ENCODE results near the gene SMIM45.

Gene SMIM45

DNA sequence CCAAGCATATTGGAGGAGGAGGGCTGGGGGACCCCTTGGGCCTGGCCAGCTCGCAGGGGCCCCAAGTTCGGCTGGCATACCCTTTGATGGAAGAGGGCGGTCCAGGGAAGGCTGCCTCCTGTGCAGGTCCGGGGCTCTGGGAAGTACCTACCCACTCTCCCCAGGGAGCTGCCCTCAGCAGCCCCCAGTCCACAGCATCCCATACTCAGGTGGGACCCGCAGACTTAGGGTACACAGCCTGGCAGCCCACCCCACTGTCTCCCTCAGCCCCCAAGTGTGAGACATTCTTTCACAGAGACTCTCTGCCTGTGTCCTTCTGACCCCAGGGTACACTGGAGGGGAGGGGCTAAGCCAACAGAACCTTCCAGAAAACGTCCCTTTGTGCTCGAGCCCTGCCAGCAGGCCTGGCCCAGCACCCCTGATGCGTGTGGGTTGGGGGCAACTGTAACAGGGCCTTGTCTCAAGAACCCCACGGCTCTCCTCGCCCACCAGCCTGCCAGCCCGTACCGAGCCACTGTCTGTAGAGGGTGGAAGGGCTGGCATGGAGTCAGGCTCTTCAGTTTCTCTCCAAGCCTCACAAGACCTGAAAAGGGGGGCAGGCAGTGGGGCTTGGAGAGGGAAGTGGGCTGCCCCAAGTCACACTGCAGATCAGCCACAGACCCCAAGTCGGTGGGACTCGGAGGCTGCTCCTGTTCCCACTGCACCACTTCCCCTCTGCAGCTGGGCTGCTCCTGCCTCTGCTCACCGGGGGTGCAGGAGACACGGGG lies 18.4 kb upstream of the SMIM45 start:
- TF ChIP-seq POLR2A (IDR thresholded peaks at IDR 0.05) (no peak), EP300 (IDR thresholded peaks at IDR 0.05) (no peak), POLR2AphosphoS5 (IDR thresholded peaks at IDR 0.05) (no peak)
- TF ChIP-seq, protein P1, sequence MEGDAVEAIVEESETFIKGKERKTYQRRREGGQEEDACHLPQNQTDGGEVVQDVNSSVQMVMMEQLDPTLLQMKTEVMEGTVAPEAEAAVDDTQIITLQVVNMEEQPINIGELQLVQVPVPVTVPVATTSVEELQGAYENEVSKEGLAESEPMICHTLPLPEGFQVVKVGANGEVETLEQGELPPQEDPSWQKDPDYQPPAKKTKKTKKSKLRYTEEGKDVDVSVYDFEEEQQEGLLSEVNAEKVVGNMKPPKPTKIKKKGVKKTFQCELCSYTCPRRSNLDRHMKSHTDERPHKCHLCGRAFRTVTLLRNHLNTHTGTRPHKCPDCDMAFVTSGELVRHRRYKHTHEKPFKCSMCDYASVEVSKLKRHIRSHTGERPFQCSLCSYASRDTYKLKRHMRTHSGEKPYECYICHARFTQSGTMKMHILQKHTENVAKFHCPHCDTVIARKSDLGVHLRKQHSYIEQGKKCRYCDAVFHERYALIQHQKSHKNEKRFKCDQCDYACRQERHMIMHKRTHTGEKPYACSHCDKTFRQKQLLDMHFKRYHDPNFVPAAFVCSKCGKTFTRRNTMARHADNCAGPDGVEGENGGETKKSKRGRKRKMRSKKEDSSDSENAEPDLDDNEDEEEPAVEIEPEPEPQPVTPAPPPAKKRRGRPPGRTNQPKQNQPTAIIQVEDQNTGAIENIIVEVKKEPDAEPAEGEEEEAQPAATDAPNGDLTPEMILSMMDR (IDR thresholded peaks at IDR 0.05), result no peak
- WGBS, result 80% methylated on average over 7 of the region's 16 CpGs
- Histone ChIP-seq H3K36me3 (no peaks in the 10 kb centered on the region), H3K27ac (no peak overlapping the region), H3K4me3 (no peak overlapping the region), H3K9me3 (no peaks in the 10 kb centered on the region), H3K27me3 (no peaks in the 10 kb centered on the region), H3K4me1 (no peaks in the 10 kb centered on the region)
- DNase-seq (ENCODE audit: low spot score in 2 of 2), result no peak

DNA sequence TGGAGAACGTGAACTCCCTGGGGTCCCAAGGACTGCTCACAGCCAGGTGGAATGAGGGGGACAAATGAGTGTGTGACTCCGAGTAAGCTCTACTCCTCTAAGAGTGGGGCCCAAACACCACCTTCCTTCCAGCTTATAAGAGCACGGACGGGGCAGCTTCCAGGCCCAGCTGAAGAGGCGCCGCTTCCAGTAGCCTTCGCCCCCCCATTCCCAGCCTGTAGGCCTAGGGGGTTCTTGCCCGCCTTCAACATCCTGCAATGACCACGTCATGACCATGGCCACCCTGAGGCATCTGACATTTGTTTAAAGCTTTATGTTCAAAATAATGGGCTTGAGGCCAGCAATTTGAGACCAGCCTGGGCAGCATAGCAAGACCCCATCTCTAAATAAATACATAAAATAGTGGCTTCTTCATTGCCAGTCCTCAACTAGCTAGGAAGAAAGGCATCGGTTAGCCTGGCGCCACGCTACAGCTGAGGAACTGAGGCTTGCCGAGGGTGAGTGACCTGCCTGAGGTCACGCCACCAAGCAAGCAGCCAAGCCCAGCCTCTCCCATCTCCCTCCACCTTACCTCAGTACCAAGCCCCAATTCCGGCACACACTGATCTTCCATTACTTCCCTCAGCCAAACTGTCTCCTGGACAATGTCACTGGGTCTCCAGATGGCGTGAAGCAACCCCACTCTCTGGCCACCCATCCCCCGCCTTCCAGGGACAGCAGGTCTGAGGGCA lies 17.5 kb upstream of the SMIM45 start:
- Histone ChIP-seq H3K27ac (no peak overlapping the region), H3K9me3 (no peaks in the 10 kb centered on the region), H3K36me3 (no peaks in the 10 kb centered on the region), H3K4me1 (no peaks in the 10 kb centered on the region), H3K27me3 (no peaks in the 10 kb centered on the region), H3K4me3 (no peak overlapping the region)
- DNase-seq (ENCODE audit: low spot score in 2 of 2), result no peak
- WGBS, result 92% methylated on average over 17 of the region's 17 CpGs
- TF ChIP-seq EP300 (IDR thresholded peaks at IDR 0.05), result no peak
- TF ChIP-seq POLR2AphosphoS5 (IDR thresholded peaks at IDR 0.05), result no peak
- TF ChIP-seq POLR2A (IDR thresholded peaks at IDR 0.05), result no peak
- TF ChIP-seq, protein P1 (IDR thresholded peaks at IDR 0.05), result no peak

DNA sequence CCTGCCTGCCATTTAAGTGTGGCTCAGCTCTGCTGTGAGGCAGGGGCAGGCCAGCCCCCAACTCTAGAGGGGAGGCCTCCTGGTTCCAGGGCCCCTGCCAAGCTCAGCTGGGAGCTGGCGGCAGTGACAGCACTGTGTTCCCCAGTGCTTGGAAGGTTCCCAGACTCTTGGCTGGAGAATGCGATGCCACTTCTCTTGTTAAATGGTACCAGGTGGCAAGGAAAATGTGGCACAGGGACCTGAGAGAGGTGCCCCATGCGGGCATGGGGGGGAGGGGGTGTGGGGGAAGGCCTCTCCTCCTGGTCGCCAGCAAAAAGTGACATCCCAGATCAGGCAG lies 17.0 kb upstream of the SMIM45 start:
- no peak for DNase-seq (ENCODE audit: low spot score in 2 of 2)
- H3K36me3 ChIP-seq, result no peaks in the 10 kb centered on the region
- H3K27ac ChIP-seq, result no peak overlapping the region
- H3K27me3 ChIP-seq, result no peaks in the 10 kb centered on the region
- H3K4me1 ChIP-seq, result peaks cover 3% of the 10 kb centered on the region
- H3K9me3 ChIP-seq, result no peaks in the 10 kb centered on the region
- WGBS, result 80% methylated on average over 1 of the region's 4 CpGs
- no peak overlapping the region for H3K4me3 ChIP-seq
- TF ChIP-seq POLR2AphosphoS5 (IDR thresholded peaks at IDR 0.05), result no peak
- no peak for TF ChIP-seq EP300 (IDR thresholded peaks at IDR 0.05)
- no peak for TF ChIP-seq POLR2A (IDR thresholded peaks at IDR 0.05)
- TF ChIP-seq, protein P1 (IDR thresholded peaks at IDR 0.05), result no peak

DNA sequence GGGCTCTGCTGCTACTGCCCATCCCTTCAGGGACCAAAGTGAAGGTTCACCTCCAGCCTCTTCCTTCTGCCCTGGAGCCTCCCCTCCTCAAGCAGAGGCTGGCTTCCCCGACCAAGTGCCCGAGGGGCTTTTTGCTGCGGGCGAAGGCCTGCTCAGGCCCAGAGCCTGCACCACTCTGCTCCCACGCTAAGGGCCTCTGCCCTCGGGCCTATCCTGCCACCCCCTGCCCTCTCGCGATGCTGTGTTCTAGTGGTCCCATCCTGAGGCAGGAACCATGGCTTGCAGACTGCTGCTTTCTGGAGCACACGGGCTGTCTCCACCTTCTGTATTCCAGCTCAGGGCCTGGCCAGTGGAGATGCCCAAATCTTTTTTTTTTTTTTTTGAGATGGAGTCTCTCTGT lies 16.4 kb upstream of the SMIM45 start:
- H3K4me3 ChIP-seq, result no peak overlapping the region
- no peaks in the 10 kb centered on the region for H3K36me3 ChIP-seq
- 96% methylated on average over 9 of the region's 9 CpGs for WGBS
- DNase-seq (ENCODE audit: low spot score in 2 of 2), result no peak
- no peaks in the 10 kb centered on the region for H3K27me3 ChIP-seq
- TF ChIP-seq EP300 (IDR thresholded peaks at IDR 0.05) (no peak), POLR2A (IDR thresholded peaks at IDR 0.05) (no peak), POLR2AphosphoS5 (IDR thresholded peaks at IDR 0.05) (no peak)
- TF ChIP-seq, protein P1 (IDR thresholded peaks at IDR 0.05), result no peak
- H3K4me1 ChIP-seq, result peaks cover 7% of the 10 kb centered on the region
- H3K27ac ChIP-seq, result no peak overlapping the region
- no peaks in the 10 kb centered on the region for H3K9me3 ChIP-seq

DNA sequence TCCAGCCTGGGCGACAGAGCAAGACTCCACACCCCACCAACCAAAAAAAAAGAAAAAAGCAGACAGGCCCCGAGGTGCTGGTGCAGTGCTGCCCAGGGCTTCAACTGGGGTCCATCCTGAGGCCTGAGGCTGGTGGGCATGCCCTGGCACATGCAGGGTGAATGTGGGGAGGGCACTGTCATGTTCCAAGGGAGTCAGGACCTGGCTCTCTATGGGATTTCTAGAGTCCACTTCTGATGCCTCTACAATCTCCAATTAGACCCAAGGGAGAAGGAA lies 15.1 kb upstream of the SMIM45 start:
- DNase-seq (ENCODE audit: low spot score in 2 of 2), result no peak

More for the DNA sequence above, 15.1 kb upstream of the SMIM45 start:
- Histone ChIP-seq H3K27me3 (no peaks in the 10 kb centered on the region), H3K27ac (no peak overlapping the region), H3K4me1 (peaks cover 17% of the 10 kb centered on the region), H3K9me3 (no peaks in the 10 kb centered on the region), H3K4me3 (no peak overlapping the region), H3K36me3 (no peaks in the 10 kb centered on the region)
- no peak for TF ChIP-seq EP300 (IDR thresholded peaks at IDR 0.05)
- no peak for TF ChIP-seq POLR2AphosphoS5 (IDR thresholded peaks at IDR 0.05)
- no peak for TF ChIP-seq POLR2A (IDR thresholded peaks at IDR 0.05)
- 100% methylated on average over 1 of the region's 2 CpGs for WGBS

Data from suprapubic skin (tissue), 4 donors.